GM12878 (cell line): ENCODE measurements around the gene DIAPH3. TPM values are rescaled to one million over a fixed set of nuclear protein-coding genes. Genes with fewer than 3 reads are reported as not detected.

Source experiments
- ATAC-seq: fragments of 200-7000 bp; cut with Tn5 transposase; 3 replicates; pipeline ENCODE4 v1.9.1; 2020; ENCODE audit warnings: mild to moderate bottlenecking, moderate library complexity
- BruUV-seq: library from RNA; stranded (reverse); fragments of 400-500 nt; replicated peaks from 2 replicates; lab custom pipeline; 2021; lab: Mats Ljungman, UMichigan
- CTCF ChIA-PET: fragments of 300-600 bp; sonication (Branson Sonifier 250); formaldehyde crosslinking; extraction: SDS; loops from one replicate; lab custom pipeline; 2021; ENCODE audit warnings: inconsistent platforms; lab: Yijun Ruan, JAX
- POLR2A ChIA-PET: fragments of 350-600 bp; formaldehyde crosslinking; extraction: SDS; loops from one replicate; lab custom pipeline; 2021; ENCODE audit warnings: inconsistent platforms; lab: Charles Lee
- RAD21 ChIA-PET: fragments of 300-600 bp; sonication (Branson Sonifier 250); formaldehyde crosslinking; loops from one replicate; lab custom pipeline; 2023; ENCODE audit warnings: antibody characterized with exemption; ENCODE audit not compliant: unreplicated experiment; lab: Charles Lee
- SMC1A ChIA-PET: fragments of 300-600 bp; sonication (Branson Sonifier 250); formaldehyde crosslinking; loops from one replicate; lab custom pipeline; 2023; ENCODE audit not compliant: unreplicated experiment, uncharacterized antibody; lab: Charles Lee
- DNase-seq: peaks from one replicate; pipeline ENCODE4 v3.0.0-alpha.2; 2011; ENCODE audit warnings: low read depth, low spot score
- FAIRE-seq: peaks from 3 replicates; lab custom pipeline; 2011; peaks lifted over from hg19 to GRCh38; lab: Jason Lieb, UNC
- H2AFZ ChIP-seq: 2 replicates; pipeline ENCODE4 v1.6.0; 2011; ENCODE audit warnings: low read depth, low read length, control low read depth; ENCODE audit not compliant: control insufficient read depth
- H3K27ac ChIP-seq: 2 replicates; pipeline ENCODE4 v1.5.1; 2011; ENCODE audit warnings: control low read depth; ENCODE audit not compliant: control insufficient read depth, insufficient read depth
- H3K27me3 ChIP-seq, 2 experiments: replicated peaks in 1 of 2; 2 replicates each; pipeline versions ENCODE4 v1.6.0 to v1.6.1; 2011; ENCODE audit warnings: low read length in 1 of 2; ENCODE audit not compliant: control insufficient read depth in 2 of 2, insufficient read depth in 2 of 2
- H3K36me3 ChIP-seq, 2 experiments: 2 replicates each; pipeline ENCODE4 v1.5.1; 2011; ENCODE audit warnings: low read length in 1 of 2; ENCODE audit not compliant: control insufficient read depth in 2 of 2, insufficient read depth in 2 of 2
- H3K4me1 ChIP-seq: 2 replicates; pipeline ENCODE4 v1.6.1; 2011; ENCODE audit warnings: mild to moderate bottlenecking, low read length, moderate library complexity, mixed read lengths; ENCODE audit not compliant: control insufficient read depth, insufficient read depth
- H3K4me2 ChIP-seq: 2 replicates; pipeline ENCODE4 v1.6.0; 2011; ENCODE audit warnings: control low read depth; ENCODE audit not compliant: control insufficient read depth, insufficient read depth
- H3K4me3 ChIP-seq: fragments of 200-600 bp; sonication (generic); 2 replicates; pipeline ENCODE4 v1.5.1; 2016
- H3K79me2 ChIP-seq: 2 replicates; pipeline ENCODE4 v1.6.0; 2011; ENCODE audit warnings: low read length; ENCODE audit not compliant: control insufficient read depth, insufficient read depth
- H3K9ac ChIP-seq: 2 replicates; pipeline ENCODE4 v1.8.0; 2011; ENCODE audit warnings: low read length, control low read depth, mixed read lengths; ENCODE audit not compliant: control insufficient read depth, insufficient read depth
- H3K9me3 ChIP-seq: replicated peaks from 3 replicates; pipeline ENCODE4 v1.5.1; 2011; ENCODE audit warnings: mild to moderate bottlenecking, low read length; ENCODE audit not compliant: control insufficient read depth, insufficient read depth
- H4K20me1 ChIP-seq: 2 replicates; pipeline ENCODE4 v1.6.0; 2011; ENCODE audit not compliant: control insufficient read depth, insufficient read depth
- ATF3 ChIP-seq: IDR thresholded peaks from 2 replicates; pipeline ENCODE4 v1.6.1; 2011; ENCODE audit warnings: low read depth, mild to moderate bottlenecking, low read length, moderate library complexity, borderline replicate concordance; ENCODE audit errors: extremely low read depth
- BCL3 ChIP-seq: IDR thresholded peaks from 2 replicates; pipeline ENCODE4 v1.6.1; 2011; ENCODE audit warnings: borderline replicate concordance, low read depth, mild to moderate bottlenecking, moderate library complexity, low read length; ENCODE audit not compliant: insufficient read depth, poor library complexity, severe bottlenecking
- BRCA1 ChIP-seq: IDR thresholded peaks from 2 replicates; pipeline ENCODE4 v1.6.1; 2011; ENCODE audit warnings: low read depth, low read length, improper control_type of control experiment
- IKZF2 ChIP-seq, 2 experiments: fragments of 450-650 bp; IDR thresholded peaks; 2 replicates each; pipeline ENCODE4 v1.6.1; 2017; ENCODE audit warnings: mild to moderate bottlenecking in 2 of 2, moderate library complexity in 2 of 2
- JUNB ChIP-seq: IDR thresholded peaks from 2 replicates; pipeline ENCODE4 v1.6.1; 2016; ENCODE audit warnings: antibody characterized with exemption, mild to moderate bottlenecking
- MEF2B ChIP-seq: fragments of 450-650 bp; IDR thresholded peaks from 2 replicates; pipeline ENCODE4 v1.6.1; 2018; ENCODE audit warnings: mild to moderate bottlenecking, moderate library complexity; ENCODE audit not compliant: partially characterized antibody, poor library complexity, severe bottlenecking
- MLLT1 ChIP-seq: fragments of 450-650 bp; IDR thresholded peaks from 2 replicates; pipeline ENCODE4 v1.6.1; 2016; ENCODE audit warnings: mild to moderate bottlenecking
- MTA3 ChIP-seq: IDR thresholded peaks from 2 replicates; pipeline ENCODE4 v1.6.1; 2012; ENCODE audit warnings: low read length, inconsistent platforms, borderline replicate concordance
- PAX8 ChIP-seq: fragments of 450-650 bp; IDR thresholded peaks from 2 replicates; pipeline ENCODE4 v1.6.1; 2017; ENCODE audit warnings: mild to moderate bottlenecking, moderate library complexity
- PKNOX1 ChIP-seq: fragments of 450-650 bp; IDR thresholded peaks from 2 replicates; pipeline ENCODE4 v1.6.1; 2016; ENCODE audit warnings: mild to moderate bottlenecking
- RAD21 ChIP-seq: IDR thresholded peaks from 2 replicates; pipeline ENCODE4 v1.6.1; 2011; ENCODE audit warnings: mild to moderate bottlenecking, low read depth, low read length, moderate library complexity; ENCODE audit not compliant: insufficient read depth
- RUNX3 ChIP-seq: IDR thresholded peaks from 2 replicates; pipeline ENCODE4 v1.6.1; 2012; ENCODE audit warnings: low read length, inconsistent platforms
- SMARCA5 ChIP-seq: fragments of 450-650 bp; IDR thresholded peaks from 2 replicates; pipeline ENCODE4 v1.6.1; 2017; ENCODE audit warnings: mild to moderate bottlenecking
- SMC3 ChIP-seq: IDR thresholded peaks from 2 replicates; pipeline ENCODE4 v1.6.1; 2011; ENCODE audit warnings: low read length, improper control_type of control experiment, borderline replicate concordance
- TCF7 ChIP-seq: IDR thresholded peaks from 2 replicates; pipeline ENCODE4 v1.6.1; 2014; ENCODE audit warnings: antibody characterized with exemption, borderline replicate concordance
- WGBS: methylation state at CpG from one replicate; pipeline ENCODE4 v1.1.6; 2016; ENCODE audit warnings: low lambda C conversion rate; ENCODE audit not compliant: insufficient replicate concordance, insufficient coverage; ENCODE audit errors: missing lambda C conversion rate; 5-methylcytosine and 5-hydroxymethylcytosine counted together
- in situ Hi-C: fragments of 300-500 bp; cut with MboI; formaldehyde crosslinking; loops from 9 replicates; pipeline ENCODE4 v1.14.3; 2018; ENCODE audit warnings: mixed read lengths
- intact Hi-C: fragments of 100-400 bp; cut with micrococcal nuclease; formaldehyde crosslinking; loops from one replicate; pipeline ENCODE4 v1.14.2; 2022; ENCODE audit not compliant: unreplicated experiment
- polyA plus RNA-seq, 11 experiments: library from polyadenylated mRNA; depleted of rRNA in 4 of 11; unstranded in 6 of 11; stranded (reverse) in 5 of 11; fragments of >200 nt; fragmentation: Nextera tagmentation in 4 of 11; fragmentation: Illumina TruSeq in 1 of 11; extraction: Ambion mirVana in 4 of 11; extraction: Trizol in 1 of 11; gene quantifications; 1 replicate in 1 of 11; 2 replicates in 10 of 11; pipeline versions ENCODE4 v1.2.1 to v1.2.3, GENCODE V29; 2011 to 2016; ENCODE audit warnings: inconsistent platforms in 2 of 11, missing spikeins in 2 of 11, low read depth in 1 of 11
- total RNA-seq, 4 experiments: library from RNA; depleted of rRNA in 3 of 4; stranded (reverse); fragments of >200 nt in 3 of 4; fragmentation: Illumina TruSeq in 1 of 4; extraction: Trizol in 1 of 4; gene quantifications; 2 replicates each; pipeline versions ENCODE4 v1.2.1 to v1.2.3, GENCODE V29; 2013 to 2021

The DIAPH3 gene
- total and polyA plus RNA-seq, 10 of the 15 experiments (the other 5 are each of a cell fraction or from before 2014, with no cell fraction given) = 10.1 to 25.2 (median 15.4) TPM

GRCh38 chr13:59679254-59679653 is 484.5 kb downstream of the DIAPH3 start (continued):
- TF ChIP-seq PAX8 (no peak), SMARCA5 (no peak), JUNB (no peak), IKZF2 (IDR thresholded peaks at IDR 0.05) (no peak), BRCA1 (no peak), MTA3 (no peak)

- ChIA-PET SMC1A (interaction anchor here (0.7 to 4.5 kb wide), 15 partner anchors 10 to 752 kb away, joined by 3 to 62 read pairs (median 6); no protein-coding TSS in a partner anchor), POLR2A (no interaction called here), RAD21 (interaction anchor here (0.6 to 5.9 kb wide), 8 partner anchors 13 to 753 kb away, joined by 3 to 55 read pairs (median 20); no protein-coding TSS in a partner anchor), CTCF (interaction anchor here (0.6 to 8.1 kb wide), 18 partner anchors 12 to 770 kb away, joined by 3 to 124 read pairs (median 4); no protein-coding TSS in a partner anchor)
- Histone ChIP-seq H3K79me2 (no peaks in the 10 kb centered on the region), H3K4me2 (no peak overlapping the region), H3K9me3 (no peaks in the 10 kb centered on the region), H3K27me3 (no peaks in the 10 kb centered on the region), H2AFZ (no peak overlapping the region), H3K36me3 (no peaks in the 10 kb centered on the region), H3K4me1 (no peaks in the 10 kb centered on the region), H3K9ac (no peak overlapping the region), H3K4me3 (no peak overlapping the region), H4K20me1 (no peaks in the 10 kb centered on the region), H3K27ac (no peak overlapping the region)
- DNase-seq (no peak), ATAC-seq (peak; percentile 84), FAIRE-seq (peak; percentile 69)
- no TSS peak for BruUV-seq
- intact Hi-C loops (loop anchor here (1.0 to 2.0 kb wide), 2 partner anchors 201 to 287 kb away; no protein-coding TSS in a partner anchor), in situ Hi-C loops (loop anchor here (5.0 to 10.0 kb wide), 3 partner anchors 224 to 754 kb away; no protein-coding TSS in a partner anchor)
- 79% methylated on average over 6 of the region's 6 CpGs for WGBS
- TF ChIP-seq PKNOX1 = no peak
- peak; percentile 85 for TF ChIP-seq RAD21
- no peak for TF ChIP-seq RUNX3
- no peak for TF ChIP-seq BCL3
- TF ChIP-seq MLLT1 = no peak
- TF ChIP-seq SMC3 = peak; percentile 38; the same call in 1 of the 2 replicates
- TF ChIP-seq MEF2B = no peak
- no peak for TF ChIP-seq BRCA1
- TF ChIP-seq ATF3 = no peak
- no peak for TF ChIP-seq TCF7
Observed at GRCh38 chr13:59677966-59678814, 485.5 kb downstream of the DIAPH3 start.
